ENCODE measurements around the gene ITGAD. TPM values are rescaled to one million over a fixed set of nuclear protein-coding genes. Genes with fewer than 3 reads are reported as not detected.

The ITGAD gene
- total and polyA plus RNA-seq, 2 experiments from 2014 or later: not detected

- no peak for TF ChIP-seq ZNF462 (CRISPR knock-in tag; IDR thresholded peaks at IDR 0.05)
- no peak for TF ChIP-seq CTCF (conservative IDR thresholded peaks at IDR 0.05; ENCODE audit: low read depth in 2 of 2)
Measured at GRCh38 chr16:31385680-31386079, 7.5 kb upstream of the ITGAD start (continued).

GRCh38 chr16:31386157-31386984 lies 6.8 kb upstream of the ITGAD start:
- H3K27ac Mint-ChIP-seq: no peak overlapping the region
- Histone ChIP-seq H3K4me3 (no peak overlapping the region), H3K36me3 (ENCODE audit: insufficient read depth) (no peaks in the 10 kb centered on the region), H4K20me1 (replicated peaks; ENCODE audit: insufficient read depth) (no peaks in the 10 kb centered on the region), H3K27ac (ENCODE audit: low read depth) (no peak overlapping the region), H3K27me3 (ENCODE audit: insufficient read depth) (no peaks in the 10 kb centered on the region), H3K79me2 (replicated peaks; ENCODE audit: insufficient read depth) (no peaks in the 10 kb centered on the region), H3K4me2 (no peak overlapping the region), H3K9me2 (ENCODE audit: insufficient read depth) (no peaks in the 10 kb centered on the region), H3K4me1 (ENCODE audit: insufficient read depth) (no peaks in the 10 kb centered on the region), H3F3A (replicated peaks; ENCODE audit: low read depth) (no peaks in the 10 kb centered on the region), H2AFZ (no peak overlapping the region)
- ATAC-seq: peak; percentile 30
- H3K36me3 Mint-ChIP-seq (ENCODE audit: low read depth): no peaks in the 10 kb centered on the region
- H3K27me3 Mint-ChIP-seq (ENCODE audit: insufficient read depth, low read depth, poor library complexity): peaks cover 6% of the 10 kb centered on the region
- peaks cover 8% of the 10 kb centered on the region for H3K4me1 Mint-ChIP-seq
- no peak overlapping the region for H3K4me3 Mint-ChIP-seq
- DNase-seq (ENCODE audit: low spot score): peak; percentile 62
- peaks cover 4% of the 10 kb centered on the region; the same call in 2 of the 3 replicates for H3K9me3 Mint-ChIP-seq
- TF ChIP-seq EZH2phosphoT487 (IDR thresholded peaks at IDR 0.05; ENCODE audit: unreplicated experiment) (no peak), STAT1 (IDR thresholded peaks at IDR 0.05; ENCODE audit: unreplicated experiment) (no peak), ZNF331 (CRISPR knock-in tag; IDR thresholded peaks at IDR 0.05; ENCODE audit: low read depth) (no peak), CREB1 (CRISPR knock-in tag; IDR thresholded peaks at IDR 0.05; ENCODE audit: low read depth) (no peak), ZNF114 (CRISPR knock-in tag; IDR thresholded peaks at IDR 0.05) (no peak)

Measured in GM23338 (cell line).